Measurements from ENCODE around the gene KRTDAP.

KRTDAP gene

GRCh38 chr19:35490364-35490763 is at the start of gene KRTDAP:
Gene KRTDAP, minus strand, starts transcription at chr19:35490464. Its CDS starts 22 bp downstream, at chr19:35490442.
- no peak within 1 kb of the TSS for H3K4me3 ChIP-seq (replicated peaks in 1 of 2; ENCODE audit: low read depth in 2 of 2, low read length in 2 of 2)
- no peak for DNase-seq (ENCODE audit: low read depth in 2 of 2)
- no peak for TF ChIP-seq CTCF (IDR thresholded peaks at IDR 0.05; ENCODE audit: low read depth, low read length)

GRCh38 chr19:35539850-35540249 is 49.6 kb upstream of the KRTDAP start:
- TF ChIP-seq CTCF (IDR thresholded peaks at IDR 0.05; ENCODE audit: low read depth, low read length), result no peak
- H3K4me3 ChIP-seq (replicated peaks in 1 of 2; ENCODE audit: low read depth in 2 of 2, low read length in 2 of 2), result no peak overlapping the region
- DNase-seq (ENCODE audit: low read depth in 2 of 2), result no peak

GRCh38 chr19:35539314-35539713 is 49.0 kb upstream of the KRTDAP start:
- DNase-seq (ENCODE audit: low read depth in 2 of 2), result no peak
- H3K4me3 ChIP-seq (replicated peaks in 1 of 2; ENCODE audit: low read depth in 2 of 2, low read length in 2 of 2), result no peak overlapping the region
- no peak for TF ChIP-seq CTCF (IDR thresholded peaks at IDR 0.05; ENCODE audit: low read depth, low read length)

GRCh38 chr19:35534803-35535480 is 44.7 kb upstream of the KRTDAP start:
- H3K4me3 ChIP-seq (replicated peaks in 1 of 2; ENCODE audit: low read depth in 2 of 2, low read length in 2 of 2), result no peak overlapping the region
- no peak for DNase-seq (ENCODE audit: low read depth in 2 of 2)
- TF ChIP-seq CTCF (IDR thresholded peaks at IDR 0.05; ENCODE audit: low read depth, low read length), result no peak

- DNase-seq (ENCODE audit: low read depth in 2 of 2), result peak; percentile 32 to 65
- no peak overlapping the region for H3K4me3 ChIP-seq (replicated peaks in 1 of 2; ENCODE audit: low read depth in 2 of 2, low read length in 2 of 2)
These were observed 43.6 kb upstream of the KRTDAP start for GRCh38 chr19:35533822-35534392.

GRCh38 chr19:35533201-35533821 is 43.0 kb upstream of the KRTDAP start, which contains the start of gene GAPDHS:
Gene GAPDHS, plus strand, starts transcription at chr19:35533456. Its CDS starts 72 bp downstream, at chr19:35533528.
- no peak for TF ChIP-seq CTCF (IDR thresholded peaks at IDR 0.05; ENCODE audit: low read depth, low read length)
- no peak within 1 kb of the TSS for H3K4me3 ChIP-seq (replicated peaks in 1 of 2; ENCODE audit: low read depth in 2 of 2, low read length in 2 of 2)
- DNase-seq (ENCODE audit: low read depth in 2 of 2), result no peak

More at GRCh38 chr19:35533822-35534392, 43.6 kb upstream of the KRTDAP start:
- TF ChIP-seq CTCF (IDR thresholded peaks at IDR 0.05; ENCODE audit: low read depth, low read length), result no peak
